HG03457 (cell line): ENCODE measurements around the gene SLC30A3.

Source experiments
- ATAC-seq: cut with Tn5 transposase; IDR thresholded peaks from one replicate; pipeline ENCODE4 v1.9.1; 2021; ENCODE audit warnings: moderate number of reproducible peaks; ENCODE audit not compliant: unreplicated experiment

Gene SLC30A3

GRCh38 chr2:27236626-27237025 lies 26.2 kb downstream of the SLC30A3 start:
- no peak for ATAC-seq

GRCh38 chr2:27236136-27236535 lies 26.7 kb downstream of the SLC30A3 start:
- no peak for ATAC-seq

GRCh38 chr2:27233341-27233740 lies 29.5 kb downstream of the SLC30A3 start:
- ATAC-seq: no peak

GRCh38 chr2:27231921-27232320 lies 30.9 kb downstream of the SLC30A3 start:
- ATAC-seq: no peak

GRCh38 chr2:27227501-27227900 lies 35.3 kb downstream of the SLC30A3 start:
- no peak for ATAC-seq

- no peak for ATAC-seq
Observed at GRCh38 chr2:27225526-27225925, 37.3 kb downstream of the SLC30A3 start.

- ATAC-seq: no peak
Observed at GRCh38 chr2:27223416-27223815, 39.4 kb downstream of the SLC30A3 start.

GRCh38 chr2:27222407-27222806 lies 40.4 kb downstream of the SLC30A3 start:
- no peak for ATAC-seq

- no peak for ATAC-seq
Observed at GRCh38 chr2:27221166-27221565, 41.7 kb downstream of the SLC30A3 start.

- no peak for ATAC-seq
Observed at GRCh38 chr2:27220091-27220490, 42.8 kb downstream of the SLC30A3 start.

- no peak for ATAC-seq
Observed at GRCh38 chr2:27219091-27219490, 43.8 kb downstream of the SLC30A3 start.

- no peak for ATAC-seq
Observed at GRCh38 chr2:27218614-27219013, 44.2 kb downstream of the SLC30A3 start.

GRCh38 chr2:27217173-27218121 lies 45.4 kb downstream of the SLC30A3 start, which contains the start of gene CAD:
Gene CAD, plus strand, starts transcription at chr2:27217369. Its CDS starts 183 bp downstream, at chr2:27217552.
- ATAC-seq: peak; percentile 77

GRCh38 chr2:27216416-27217137 lies 46.3 kb downstream of the SLC30A3 start:
- ATAC-seq: no peak

- ATAC-seq: no peak
Observed at GRCh38 chr2:27214941-27215340, 47.9 kb downstream of the SLC30A3 start.

- no peak for ATAC-seq
Observed at GRCh38 chr2:27212626-27213471, 50.0 kb downstream of the SLC30A3 start.

- peak; percentile 58 for ATAC-seq
Observed at GRCh38 chr2:27211943-27212625, 50.8 kb downstream of the SLC30A3 start, which contains the start of the genes ATRAID and SLC5A6. Gene ATRAID, plus strand, starts transcription at chr2:27212041. Its CDS starts 328 bp downstream, at chr2:27212369. Gene SLC5A6, minus strand, starts transcription at chr2:27212268. Its CDS starts 4,618 bp downstream, at chr2:27207650.

- ATAC-seq: peak; percentile 11
Observed at GRCh38 chr2:27211241-27211942, 51.5 kb downstream of the SLC30A3 start.

GRCh38 chr2:27209621-27210401 lies 53.0 kb downstream of the SLC30A3 start:
- ATAC-seq: no peak
